ENCODE results near the gene RSRC2. TPM values are rescaled to one million over a fixed set of nuclear protein-coding genes. Genes with fewer than 3 reads are reported as not detected.
"Not testable (repeated sequence)": the region's sequence is repeated elsewhere in the genome, so short reads cannot be mapped to it uniquely, and the experiment has no call there.

The RSRC2 gene
- 100 to 1,000 TPM; 163 to 242 (median 223) TPM for polyA plus RNA-seq (ENCODE audit: insufficient read depth in 1 of 5, insufficient read length in 5 of 5, low replicate concordance in 1 of 5)
- long read RNA-seq, donor 1, transcript RSRC2-205 (2 exons, 625 nt), result major isoform, 9 of 187 reads
- long read RNA-seq, donor 1, partial matches to known transcripts, result 172 of 187 reads
- long read RNA-seq, donor 1, other reads (novel, unspliced or antisense), result 0 of 187 reads
- long read RNA-seq, donor 2, partial matches to known transcripts, result 18 of 29 reads
- long read RNA-seq, donor 2, other reads (novel, unspliced or antisense), result 7 of 29 reads
- long read RNA-seq, donor 3, transcript RSRC2-205 (2 exons, 625 nt), result major isoform, 8 of 134 reads
- long read RNA-seq, donor 3, partial matches to known transcripts, result 123 of 134 reads
- long read RNA-seq, donor 3, other reads (novel, unspliced or antisense), result 0 of 134 reads
- long read RNA-seq, donor 4, transcript RSRC2-205 (2 exons, 625 nt), result major isoform, 6 of 75 reads
- long read RNA-seq, donor 4, partial matches to known transcripts, result 66 of 75 reads
- long read RNA-seq, donor 4, other reads (novel, unspliced or antisense), result 0 of 75 reads
- long read RNA-seq, donor 5, partial matches to known transcripts, result 58 of 71 reads
- long read RNA-seq, donor 5, other reads (novel, unspliced or antisense), result 5 of 71 reads
- long read RNA-seq, donor 6, transcript RSRC2-205 (2 exons, 625 nt), result major isoform, 6 of 64 reads
- long read RNA-seq, donor 6, partial matches to known transcripts, result 44 of 64 reads
- long read RNA-seq, donor 6, other reads (novel, unspliced or antisense), result 8 of 64 reads
- long read RNA-seq, donor 7, transcript RSRC2-201 (10 exons, 3,520 nt), result major isoform, 6 of 44 reads
- long read RNA-seq, donor 7, partial matches to known transcripts, result 28 of 44 reads
- long read RNA-seq, donor 7, other reads (novel, unspliced or antisense), result 7 of 44 reads
- long read RNA-seq, donor 8, partial matches to known transcripts, result 8 of 15 reads
- long read RNA-seq, donor 8, other reads (novel, unspliced or antisense), result 0 of 15 reads

GRCh38 chr12:122526683-122527477 lies at the start of gene RSRC2, which contains the start of gene KNTC1:
TSS of gene RSRC2 (minus strand) at chr12:122526936. CDS start at chr12:122526853, 83 bp downstream.
TSS of gene KNTC1 (plus strand) at chr12:122527249. CDS start at chr12:122530064, 2,815 bp downstream.
- peak; percentile 99 for DNase-seq

- no peak for DNase-seq
Measured at GRCh38 chr12:122571821-122572220, 45.1 kb upstream of the RSRC2 start.

- DNase-seq, result not testable (repeated sequence)
Measured at GRCh38 chr12:122570006-122570405, 43.3 kb upstream of the RSRC2 start.

GRCh38 chr12:122569288-122569687 lies 42.6 kb upstream of the RSRC2 start:
- DNase-seq, result no peak

GRCh38 chr12:122566816-122567215 lies 40.1 kb upstream of the RSRC2 start:
- not testable (repeated sequence) for DNase-seq

- DNase-seq, result no peak
Measured at GRCh38 chr12:122563361-122563760, 36.6 kb upstream of the RSRC2 start.

- no peak for DNase-seq
Measured at GRCh38 chr12:122560138-122560537, 33.4 kb upstream of the RSRC2 start.

- no peak for DNase-seq
Measured at GRCh38 chr12:122558745-122559641, 32.3 kb upstream of the RSRC2 start.

GRCh38 chr12:122547330-122547729 lies 20.6 kb upstream of the RSRC2 start:
- DNase-seq, result no peak

GRCh38 chr12:122545855-122546254 lies 19.1 kb upstream of the RSRC2 start:
- no peak for DNase-seq

GRCh38 chr12:122544537-122544936 lies 17.8 kb upstream of the RSRC2 start:
- no peak for DNase-seq

GRCh38 chr12:122538496-122538895 lies 11.8 kb upstream of the RSRC2 start:
- DNase-seq, result no peak

- no peak for DNase-seq
Measured at GRCh38 chr12:122537021-122537420, 10.3 kb upstream of the RSRC2 start.

- no peak for DNase-seq
Measured at GRCh38 chr12:122533856-122534255, 7.1 kb upstream of the RSRC2 start.

- no peak for DNase-seq
Measured at GRCh38 chr12:122528992-122529391, 2.3 kb upstream of the RSRC2 start.

GRCh38 chr12:122528582-122528981 lies 1.8 kb upstream of the RSRC2 start:
- no peak for DNase-seq

GRCh38 chr12:122527478-122527944 lies 775 bp upstream of the RSRC2 start:
- DNase-seq, result no peak

GRCh38 chr12:122523846-122524718 lies 2.7 kb downstream of the RSRC2 start:
- DNase-seq, result no peak

- DNase-seq, result no peak
Measured at GRCh38 chr12:122523280-122523679, 3.5 kb downstream of the RSRC2 start.

All from right lung (tissue), 10 donors.